ENCODE data around the gene CD300H.

CD300H gene

DNA sequence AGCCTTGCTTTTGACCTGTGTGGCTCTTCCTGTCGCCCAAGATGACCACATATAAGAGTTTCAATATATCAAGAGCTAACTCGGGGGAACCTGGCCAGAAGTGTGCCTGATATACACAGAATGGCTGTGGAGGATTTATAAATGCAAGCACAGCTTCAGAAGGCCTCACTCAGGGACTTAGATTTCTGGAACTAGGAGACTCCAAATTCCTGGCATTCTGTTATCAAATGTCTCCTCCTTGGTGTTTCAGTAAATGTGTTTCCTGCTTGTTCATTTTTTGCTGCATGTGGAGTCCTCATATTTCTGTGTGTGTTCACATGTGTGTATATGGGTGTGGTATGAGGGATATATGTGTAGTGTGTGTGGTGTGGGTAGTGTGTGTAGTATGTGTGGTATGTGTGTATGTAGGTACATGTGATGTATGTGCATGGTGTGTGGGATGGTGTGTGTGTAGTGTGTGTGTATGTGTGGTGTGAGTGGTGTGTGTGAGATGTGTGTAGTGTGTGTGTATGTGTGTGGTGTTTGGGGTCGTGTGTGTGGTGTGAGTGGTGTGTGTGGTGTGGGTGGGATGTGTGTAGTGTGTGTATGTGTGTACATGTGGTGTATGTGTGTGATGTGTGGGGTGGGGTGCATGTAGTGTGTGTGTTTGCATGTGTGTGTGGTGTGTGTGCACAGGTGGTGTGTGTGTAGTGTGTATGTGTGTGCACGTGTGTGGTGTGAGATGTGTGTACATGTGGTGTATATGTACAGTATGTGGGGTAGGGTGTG, 981 bp upstream of the CD300H start:
- Histone ChIP-seq H3K9me3 (ENCODE audit: control insufficient read depth, insufficient read depth, low read depth, low read length) (no peaks in the 10 kb centered on the region), H3K4me1 (ENCODE audit: control insufficient read depth, insufficient read depth, low read length) (no peaks in the 10 kb centered on the region), H3K27ac (ENCODE audit: extremely low read depth, low read depth, low read length) (no peak overlapping the region), H3K36me3 (ENCODE audit: control insufficient read depth in 2 of 2, insufficient read depth in 1 of 2, low read length in 2 of 2) (no peaks in the 10 kb centered on the region), H3K4me3 (ENCODE audit: low read depth, low read length) (no peak overlapping the region)
- TF ChIP-seq ZNF473 (tag by site-specific recombination; IDR thresholded peaks at IDR 0.05), result peak; percentile 50; the same call in 1 of the 2 replicates
- no peak for TF ChIP-seq ZNF140 (tag by site-specific recombination; IDR thresholded peaks at IDR 0.05)
- TF ChIP-seq, protein P1, sequence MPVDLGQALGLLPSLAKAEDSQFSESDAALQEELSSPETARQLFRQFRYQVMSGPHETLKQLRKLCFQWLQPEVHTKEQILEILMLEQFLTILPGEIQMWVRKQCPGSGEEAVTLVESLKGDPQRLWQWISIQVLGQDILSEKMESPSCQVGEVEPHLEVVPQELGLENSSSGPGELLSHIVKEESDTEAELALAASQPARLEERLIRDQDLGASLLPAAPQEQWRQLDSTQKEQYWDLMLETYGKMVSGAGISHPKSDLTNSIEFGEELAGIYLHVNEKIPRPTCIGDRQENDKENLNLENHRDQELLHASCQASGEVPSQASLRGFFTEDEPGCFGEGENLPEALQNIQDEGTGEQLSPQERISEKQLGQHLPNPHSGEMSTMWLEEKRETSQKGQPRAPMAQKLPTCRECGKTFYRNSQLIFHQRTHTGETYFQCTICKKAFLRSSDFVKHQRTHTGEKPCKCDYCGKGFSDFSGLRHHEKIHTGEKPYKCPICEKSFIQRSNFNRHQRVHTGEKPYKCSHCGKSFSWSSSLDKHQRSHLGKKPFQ (tag by site-specific recombination; IDR thresholded peaks at IDR 0.05), result no peak
- no peak; the same call in 1 of the 2 replicates for TF ChIP-seq MYNN (tag by site-specific recombination; IDR thresholded peaks at IDR 0.05; ENCODE audit: borderline replicate concordance)
- peak; percentile 8; the same call in 1 of the 2 replicates for TF ChIP-seq ZNF157 (tag by site-specific recombination; IDR thresholded peaks at IDR 0.05)
- TF ChIP-seq ZNF777 (tag by site-specific recombination; IDR thresholded peaks at IDR 0.05; ENCODE audit: borderline replicate concordance), result 0 out of 2 replicates have a peak, but pooled peaks have one; percentile 32
- no peak for TF ChIP-seq ZNF366 (tag by site-specific recombination; conservative IDR thresholded peaks at IDR 0.05)
- TF ChIP-seq ZNF132 (tag by site-specific recombination; IDR thresholded peaks at IDR 0.05; ENCODE audit: borderline replicate concordance), result no peak
- peak; percentile 68; the same call in 1 of the 2 replicates for TF ChIP-seq ZNF248 (tag by site-specific recombination; IDR thresholded peaks at IDR 0.05)
- TF ChIP-seq ZNF274 (IDR thresholded peaks at IDR 0.05; ENCODE audit: low read length), result no peak
- peak; percentile 18; the same call in 1 of the 2 replicates for TF ChIP-seq ZNF274 (tag by site-specific recombination; IDR thresholded peaks at IDR 0.05; ENCODE audit: borderline replicate concordance)
- TF ChIP-seq ZNF311 (tag by site-specific recombination; IDR thresholded peaks at IDR 0.05; ENCODE audit: borderline replicate concordance), result 0 out of 2 replicates have a peak, but pooled peaks have one; percentile 47
- TF ChIP-seq MEIS1 (CRISPR knock-in tag; IDR thresholded peaks at IDR 0.05; ENCODE audit: borderline replicate concordance), result no peak
- 0 out of 2 replicates have a peak, but pooled peaks have one; percentile 81 for TF ChIP-seq ZNF175 (tag by site-specific recombination; IDR thresholded peaks at IDR 0.05)
- 0 out of 2 replicates have a peak, but pooled peaks have one; percentile 25 for TF ChIP-seq ZNF114 (tag by site-specific recombination; IDR thresholded peaks at IDR 0.05)
- no peak; the same call in 1 of the 2 replicates for TF ChIP-seq ZNF571 (tag by site-specific recombination; IDR thresholded peaks at IDR 0.05)
- no peak for TF ChIP-seq ZNF677 (tag by site-specific recombination; IDR thresholded peaks at IDR 0.05)
- no peak for TF ChIP-seq ZNF266 (tag by site-specific recombination; IDR thresholded peaks at IDR 0.05; ENCODE audit: low read depth)
- TF ChIP-seq ZNF514 (tag by site-specific recombination; IDR thresholded peaks at IDR 0.05), result no peak
- TF ChIP-seq, protein P2, sequence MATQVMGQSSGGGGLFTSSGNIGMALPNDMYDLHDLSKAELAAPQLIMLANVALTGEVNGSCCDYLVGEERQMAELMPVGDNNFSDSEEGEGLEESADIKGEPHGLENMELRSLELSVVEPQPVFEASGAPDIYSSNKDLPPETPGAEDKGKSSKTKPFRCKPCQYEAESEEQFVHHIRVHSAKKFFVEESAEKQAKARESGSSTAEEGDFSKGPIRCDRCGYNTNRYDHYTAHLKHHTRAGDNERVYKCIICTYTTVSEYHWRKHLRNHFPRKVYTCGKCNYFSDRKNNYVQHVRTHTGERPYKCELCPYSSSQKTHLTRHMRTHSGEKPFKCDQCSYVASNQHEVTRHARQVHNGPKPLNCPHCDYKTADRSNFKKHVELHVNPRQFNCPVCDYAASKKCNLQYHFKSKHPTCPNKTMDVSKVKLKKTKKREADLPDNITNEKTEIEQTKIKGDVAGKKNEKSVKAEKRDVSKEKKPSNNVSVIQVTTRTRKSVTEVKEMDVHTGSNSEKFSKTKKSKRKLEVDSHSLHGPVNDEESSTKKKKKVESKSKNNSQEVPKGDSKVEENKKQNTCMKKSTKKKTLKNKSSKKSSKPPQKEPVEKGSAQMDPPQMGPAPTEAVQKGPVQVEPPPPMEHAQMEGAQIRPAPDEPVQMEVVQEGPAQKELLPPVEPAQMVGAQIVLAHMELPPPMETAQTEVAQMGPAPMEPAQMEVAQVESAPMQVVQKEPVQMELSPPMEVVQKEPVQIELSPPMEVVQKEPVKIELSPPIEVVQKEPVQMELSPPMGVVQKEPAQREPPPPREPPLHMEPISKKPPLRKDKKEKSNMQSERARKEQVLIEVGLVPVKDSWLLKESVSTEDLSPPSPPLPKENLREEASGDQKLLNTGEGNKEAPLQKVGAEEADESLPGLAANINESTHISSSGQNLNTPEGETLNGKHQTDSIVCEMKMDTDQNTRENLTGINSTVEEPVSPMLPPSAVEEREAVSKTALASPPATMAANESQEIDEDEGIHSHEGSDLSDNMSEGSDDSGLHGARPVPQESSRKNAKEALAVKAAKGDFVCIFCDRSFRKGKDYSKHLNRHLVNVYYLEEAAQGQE (tag by site-specific recombination; IDR thresholded peaks at IDR 0.05), result no peak
- TF ChIP-seq BCL11A (tag by site-specific recombination; IDR thresholded peaks at IDR 0.05; ENCODE audit: low read depth), result no peak
- TF ChIP-seq ZNF768 (tag by site-specific recombination; IDR thresholded peaks at IDR 0.05), result no peak
- no peak for TF ChIP-seq ZNF521 (tag by site-specific recombination; IDR thresholded peaks at IDR 0.05)
- TF ChIP-seq PRDM1 (tag by site-specific recombination; IDR thresholded peaks at IDR 0.05), result no peak
- TF ChIP-seq ZNF776 (tag by site-specific recombination; IDR thresholded peaks at IDR 0.05; ENCODE audit: borderline replicate concordance), result peak; percentile 47; the same call in 1 of the 2 replicates
- CTCF ChIA-PET, result interaction anchor here (0.6 to 2.9 kb wide), 2 partner anchors 9 to 273 kb away, joined by 3 to 22 read pairs; no protein-coding TSS in a partner anchor
- POLR2A ChIA-PET, result no interaction called here
